HCT116 (cell line): ENCODE measurements around the gene EHMT1. TPM values are rescaled to one million over a fixed set of nuclear protein-coding genes. Genes with fewer than 3 reads are reported as not detected.

Experiments
- ATAC-seq: fragments of 200-7000 bp; cut with Tn5 transposase; 2 replicates; pipeline ENCODE4 v1.9.1; 2020; ENCODE audit warnings: mild to moderate bottlenecking, moderate library complexity
- BruUV-seq: library from RNA; stranded (reverse); fragments of 400-500 nt; replicated peaks from 2 replicates; lab custom pipeline; 2021; lab: Mats Ljungman, UMichigan
- CTCF ChIA-PET: fragments of 300-600 bp; sonication (Branson Sonifier 250); formaldehyde crosslinking; loops from one replicate; lab custom pipeline; 2021; ENCODE audit warnings: antibody characterized with exemption; lab: Charles Lee
- POLR2A ChIA-PET: fragments of 300-600, 350-600 bp; sonication (Branson Sonifier 250); formaldehyde crosslinking; loops from one replicate; lab custom pipeline; 2021; ENCODE audit warnings: antibody characterized with exemption; lab: Charles Lee
- RAD21 ChIA-PET, 2 experiments: fragments of 300-600 bp; sonication (Branson Sonifier 250); formaldehyde crosslinking; loops; one replicate each; lab custom pipeline; 2023; ENCODE audit warnings: low total read pairs in 2 of 2; ENCODE audit not compliant: uncharacterized antibody in 2 of 2, unreplicated experiment in 2 of 2, low non-redundant PET in 1 of 2; lab: Charles Lee
- DNase-seq: peaks from one replicate; pipeline ENCODE4 v3.0.0-alpha.2; 2010; ENCODE audit warnings: low read depth, low spot score
- H2AFZ ChIP-seq: fragments of 200-600 bp; shearing (Covaris generic), sonication (generic); 2 replicates; pipeline ENCODE4 v1.6.1; 2017; ENCODE audit warnings: low read depth, mixed run types, mixed read lengths, antibody characterized with exemption, low read length; ENCODE audit not compliant: poor library complexity, severe bottlenecking
- H3K27ac ChIP-seq: 2 replicates; pipeline ENCODE4 v1.5.1; 2012; ENCODE audit warnings: low read depth, low read length
- H3K27me3 ChIP-seq: fragments of 200-600 bp; sonication (generic); 2 replicates; pipeline ENCODE4 v1.6.1; 2016; ENCODE audit warnings: mixed run types, low read length, mixed read lengths; ENCODE audit not compliant: insufficient read depth
- H3K36me3 ChIP-seq, 2 experiments: fragments of 200-500 bp in 1 of 2; fragments of 200-600 bp in 1 of 2; sonication (Bioruptor generic) in 1 of 2; sonication (generic) in 1 of 2; 2 replicates each; pipeline versions ENCODE4 v1.5.1 to v1.6.1; 2014 to 2016; ENCODE audit warnings: low read length in 2 of 2, inconsistent platforms in 1 of 2, mixed read lengths in 1 of 2, mixed run types in 1 of 2; ENCODE audit not compliant: insufficient read depth in 2 of 2, control insufficient read depth in 1 of 2
- H3K4me1 ChIP-seq, 2 experiments: fragments of 200-600 bp in 1 of 2; sonication (generic) in 1 of 2; 2 replicates each; pipeline versions ENCODE4 v1.5.1 to v1.6.1; 2012 to 2017; ENCODE audit warnings: low read length in 2 of 2, inconsistent platforms in 1 of 2, mild to moderate bottlenecking in 1 of 2, mixed read lengths in 1 of 2, mixed run types in 1 of 2, moderate library complexity in 1 of 2; ENCODE audit not compliant: insufficient read depth in 2 of 2, control insufficient read depth in 1 of 2
- H3K4me2 ChIP-seq: fragments of 200-600 bp; sonication (generic); 2 replicates; pipeline ENCODE4 v1.6.1; 2017; ENCODE audit warnings: mixed run types, low read length, mixed read lengths
- H3K4me3 ChIP-seq, 2 experiments: fragments of 200-600 bp in 1 of 2; sonication (generic) in 1 of 2; replicated peaks in 1 of 2; 2 replicates each; pipeline ENCODE4 v1.5.1; 2011 to 2016; ENCODE audit warnings: low read length in 2 of 2, control low read depth in 1 of 2, low read depth in 1 of 2, mild to moderate bottlenecking in 1 of 2, mixed read lengths in 1 of 2, mixed run types in 1 of 2
- H3K79me2 ChIP-seq: fragments of 200-600 bp; sonication (generic); 2 replicates; pipeline ENCODE4 v1.6.1; 2017; ENCODE audit warnings: mild to moderate bottlenecking, mixed run types, low read length, moderate library complexity, mixed read lengths; ENCODE audit not compliant: insufficient read depth
- H3K9ac ChIP-seq: fragments of 200-600 bp; sonication (generic); 2 replicates; pipeline ENCODE4 v1.6.1; 2016; ENCODE audit warnings: low read length, mixed read lengths
- H3K9me2 ChIP-seq: fragments of 200-600 bp; sonication (generic), shearing (Covaris generic); 2 replicates; pipeline ENCODE4 v1.6.1; 2017; ENCODE audit warnings: mixed run types, mild to moderate bottlenecking, moderate library complexity; ENCODE audit not compliant: insufficient read depth
- H3K9me3 ChIP-seq, 2 experiments: fragments of 200-500 bp in 1 of 2; fragments of 200-600 bp in 1 of 2; sonication (Bioruptor generic) in 1 of 2; sonication (generic) in 1 of 2; 2 replicates each; pipeline ENCODE4 v1.6.1; 2014 to 2017; ENCODE audit warnings: low read length in 2 of 2, mixed read lengths in 2 of 2, inconsistent platforms in 1 of 2, low read depth in 1 of 2, mild to moderate bottlenecking in 1 of 2, mixed run types in 1 of 2, moderate library complexity in 1 of 2; ENCODE audit not compliant: control insufficient read depth in 1 of 2, insufficient read depth in 1 of 2
- H4K20me1 ChIP-seq: fragments of 200-600 bp; sonication (generic), shearing (Covaris generic); 2 replicates; pipeline ENCODE4 v1.6.1; 2017; ENCODE audit warnings: mixed run types, mild to moderate bottlenecking, moderate library complexity; ENCODE audit not compliant: insufficient read depth
- EGR1 ChIP-seq: IDR thresholded peaks from 2 replicates; pipeline ENCODE4 v1.6.1; 2012; ENCODE audit warnings: low read depth
- EZH2phosphoT487 ChIP-seq: fragments of 200-600 bp; IDR thresholded peaks from 2 replicates; pipeline ENCODE4 v1.6.1; 2018; ENCODE audit warnings: antibody characterized with exemption, borderline replicate concordance
- FOSL1 ChIP-seq: IDR thresholded peaks from 2 replicates; pipeline ENCODE4 v1.6.1; 2012; ENCODE audit warnings: low read depth
- POLR2A ChIP-seq: IDR thresholded peaks from 2 replicates; pipeline ENCODE4 v1.7.0; 2011; ENCODE audit warnings: borderline replicate concordance; ENCODE audit not compliant: insufficient read depth, insufficient read length; ENCODE audit errors: extremely low read depth
- RAD21 ChIP-seq: IDR thresholded peaks from 2 replicates; pipeline ENCODE4 v1.6.1; 2012; ENCODE audit warnings: low read depth, mild to moderate bottlenecking
- SP1 ChIP-seq: IDR thresholded peaks from 2 replicates; pipeline ENCODE4 v1.6.1; 2012; ENCODE audit warnings: low read depth
- ZFX ChIP-seq: fragments of 450-650 bp; IDR thresholded peaks from 2 replicates; pipeline ENCODE4 v1.6.1; 2017
- ZNF274 ChIP-seq: fragments of 200-500 bp; sonication (Bioruptor generic); IDR thresholded peaks from 2 replicates; pipeline ENCODE4 v1.6.1; 2014; ENCODE audit warnings: mild to moderate bottlenecking, low read depth, low read length, inconsistent platforms
- intact Hi-C: fragments of 100-400 bp; cut with micrococcal nuclease; formaldehyde crosslinking; loops from 2 replicates; pipeline ENCODE4 v1.10.0; 2022
- total RNA-seq: library from RNA; stranded (reverse); gene quantifications from one replicate; pipeline ENCODE4 v1.2.1, GENCODE V29; 2021; ENCODE audit not compliant: unreplicated experiment
- TF ChIP-seq, protein P1 (sequence below): IDR thresholded peaks from 2 replicates; pipeline ENCODE4 v1.6.1; 2012
- TF ChIP-seq, protein P2 (sequence below): IDR thresholded peaks from 2 replicates; pipeline ENCODE4 v1.6.1; 2012; ENCODE audit warnings: low read depth
- TF ChIP-seq, protein P3 (sequence below): IDR thresholded peaks from 2 replicates; pipeline ENCODE4 v1.6.1; 2012

Gene EHMT1
- total RNA-seq, 1 experiment from 2014 or later = 86.1 TPM

DNA sequence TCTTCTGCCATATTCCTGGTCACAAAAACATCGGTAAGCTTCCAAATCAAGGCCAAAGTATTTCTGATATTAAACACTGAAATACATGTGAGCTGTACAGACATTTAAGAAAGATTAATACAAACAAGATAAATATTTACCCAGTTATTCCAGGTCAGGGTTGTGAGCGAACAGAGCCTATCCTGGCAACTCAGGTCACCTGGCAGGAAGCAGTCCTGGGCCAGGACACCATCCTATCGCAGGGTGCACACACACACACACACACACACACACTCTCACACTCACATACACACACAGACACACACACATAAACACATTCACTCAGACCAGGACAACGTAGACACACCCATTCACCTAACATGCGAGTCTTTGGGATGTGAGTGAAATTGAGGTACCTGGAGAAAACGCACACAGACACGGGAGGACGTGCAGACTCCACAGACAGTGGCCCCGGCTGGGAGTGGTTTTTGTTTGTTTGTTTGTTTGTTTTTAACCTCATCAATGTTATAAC lies 176.4 kb downstream of the EHMT1 start:
- H3K36me3 ChIP-seq = peaks cover 34 to 39% of the 10 kb centered on the region in 2 experiments
- H3K9ac ChIP-seq = no peak overlapping the region
- no peaks in the 10 kb centered on the region for H4K20me1 ChIP-seq
- no peak overlapping the region for H3K4me3 ChIP-seq
- ChIA-PET POLR2A (no interaction called here), CTCF (no interaction called here), RAD21 (no interaction called here)
- no peaks in the 10 kb centered on the region for H3K79me2 ChIP-seq
- intact Hi-C loops = no loop called here
- ATAC-seq (no peak), DNase-seq (no peak)
- no peaks in the 10 kb centered on the region for H3K9me2 ChIP-seq
- H3K9me3 ChIP-seq = no peaks in the 10 kb centered on the region
- H3K4me2 ChIP-seq = no peak overlapping the region
- H2AFZ ChIP-seq = no peak overlapping the region
- TF ChIP-seq ZFX (no peak), EZH2phosphoT487 (no peak), SP1 (no peak), RAD21 (no peak), EGR1 (no peak), POLR2A (no peak), ZNF274 (no peak), FOSL1 (no peak)
- TF ChIP-seq, protein P1, sequence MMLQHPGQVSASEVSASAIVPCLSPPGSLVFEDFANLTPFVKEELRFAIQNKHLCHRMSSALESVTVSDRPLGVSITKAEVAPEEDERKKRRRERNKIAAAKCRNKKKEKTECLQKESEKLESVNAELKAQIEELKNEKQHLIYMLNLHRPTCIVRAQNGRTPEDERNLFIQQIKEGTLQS = no peak
- TF ChIP-seq, protein P2, sequence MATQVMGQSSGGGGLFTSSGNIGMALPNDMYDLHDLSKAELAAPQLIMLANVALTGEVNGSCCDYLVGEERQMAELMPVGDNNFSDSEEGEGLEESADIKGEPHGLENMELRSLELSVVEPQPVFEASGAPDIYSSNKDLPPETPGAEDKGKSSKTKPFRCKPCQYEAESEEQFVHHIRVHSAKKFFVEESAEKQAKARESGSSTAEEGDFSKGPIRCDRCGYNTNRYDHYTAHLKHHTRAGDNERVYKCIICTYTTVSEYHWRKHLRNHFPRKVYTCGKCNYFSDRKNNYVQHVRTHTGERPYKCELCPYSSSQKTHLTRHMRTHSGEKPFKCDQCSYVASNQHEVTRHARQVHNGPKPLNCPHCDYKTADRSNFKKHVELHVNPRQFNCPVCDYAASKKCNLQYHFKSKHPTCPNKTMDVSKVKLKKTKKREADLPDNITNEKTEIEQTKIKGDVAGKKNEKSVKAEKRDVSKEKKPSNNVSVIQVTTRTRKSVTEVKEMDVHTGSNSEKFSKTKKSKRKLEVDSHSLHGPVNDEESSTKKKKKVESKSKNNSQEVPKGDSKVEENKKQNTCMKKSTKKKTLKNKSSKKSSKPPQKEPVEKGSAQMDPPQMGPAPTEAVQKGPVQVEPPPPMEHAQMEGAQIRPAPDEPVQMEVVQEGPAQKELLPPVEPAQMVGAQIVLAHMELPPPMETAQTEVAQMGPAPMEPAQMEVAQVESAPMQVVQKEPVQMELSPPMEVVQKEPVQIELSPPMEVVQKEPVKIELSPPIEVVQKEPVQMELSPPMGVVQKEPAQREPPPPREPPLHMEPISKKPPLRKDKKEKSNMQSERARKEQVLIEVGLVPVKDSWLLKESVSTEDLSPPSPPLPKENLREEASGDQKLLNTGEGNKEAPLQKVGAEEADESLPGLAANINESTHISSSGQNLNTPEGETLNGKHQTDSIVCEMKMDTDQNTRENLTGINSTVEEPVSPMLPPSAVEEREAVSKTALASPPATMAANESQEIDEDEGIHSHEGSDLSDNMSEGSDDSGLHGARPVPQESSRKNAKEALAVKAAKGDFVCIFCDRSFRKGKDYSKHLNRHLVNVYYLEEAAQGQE = no peak
- TF ChIP-seq, protein P3, sequence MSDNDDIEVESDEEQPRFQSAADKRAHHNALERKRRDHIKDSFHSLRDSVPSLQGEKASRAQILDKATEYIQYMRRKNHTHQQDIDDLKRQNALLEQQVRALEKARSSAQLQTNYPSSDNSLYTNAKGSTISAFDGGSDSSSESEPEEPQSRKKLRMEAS = no peak
- BruUV-seq = no TSS peak
- no peaks in the 10 kb centered on the region for H3K4me1 ChIP-seq
- H3K27ac ChIP-seq = no peak overlapping the region
- no peaks in the 10 kb centered on the region for H3K27me3 ChIP-seq
